Gastrocnemius medialis (tissue), 4 donors: ENCODE measurements around the gene PACS2.

Source experiments
- POLR2A ChIP-seq, 2 donors: fragments of 450-650 bp; IDR thresholded peaks; one replicate each; pipeline ENCODE4 v1.6.1; 2017; ENCODE audit warnings: antibody characterized with exemption in 2 of 2, mild to moderate bottlenecking in 2 of 2, moderate library complexity in 2 of 2
- TF ChIP-seq, protein P1 (sequence below), 5 experiments: fragments of 450-650 bp in 3 of 5; fragments of 200-600 bp in 2 of 5; sonication (generic) in 2 of 5; IDR thresholded peaks in 4 of 5; conservative IDR thresholded peaks in 1 of 5; 1 replicate in 4 of 5; 2 replicates in 1 of 5; pipeline ENCODE4 v1.5.1; 2016 to 2019; ENCODE audit warnings: antibody characterized with exemption in 5 of 5, mild to moderate bottlenecking in 3 of 5, moderate library complexity in 3 of 5

GRCh38 chr14:105388976-105389375 is 74.4 kb downstream of the PACS2 start:
- TF ChIP-seq, protein P1, sequence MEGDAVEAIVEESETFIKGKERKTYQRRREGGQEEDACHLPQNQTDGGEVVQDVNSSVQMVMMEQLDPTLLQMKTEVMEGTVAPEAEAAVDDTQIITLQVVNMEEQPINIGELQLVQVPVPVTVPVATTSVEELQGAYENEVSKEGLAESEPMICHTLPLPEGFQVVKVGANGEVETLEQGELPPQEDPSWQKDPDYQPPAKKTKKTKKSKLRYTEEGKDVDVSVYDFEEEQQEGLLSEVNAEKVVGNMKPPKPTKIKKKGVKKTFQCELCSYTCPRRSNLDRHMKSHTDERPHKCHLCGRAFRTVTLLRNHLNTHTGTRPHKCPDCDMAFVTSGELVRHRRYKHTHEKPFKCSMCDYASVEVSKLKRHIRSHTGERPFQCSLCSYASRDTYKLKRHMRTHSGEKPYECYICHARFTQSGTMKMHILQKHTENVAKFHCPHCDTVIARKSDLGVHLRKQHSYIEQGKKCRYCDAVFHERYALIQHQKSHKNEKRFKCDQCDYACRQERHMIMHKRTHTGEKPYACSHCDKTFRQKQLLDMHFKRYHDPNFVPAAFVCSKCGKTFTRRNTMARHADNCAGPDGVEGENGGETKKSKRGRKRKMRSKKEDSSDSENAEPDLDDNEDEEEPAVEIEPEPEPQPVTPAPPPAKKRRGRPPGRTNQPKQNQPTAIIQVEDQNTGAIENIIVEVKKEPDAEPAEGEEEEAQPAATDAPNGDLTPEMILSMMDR (IDR thresholded peaks at IDR 0.05 in 4 of 5, conservative IDR thresholded peaks at IDR 0.05 in 1 of 5), result no peak
- no peak for TF ChIP-seq POLR2A (IDR thresholded peaks at IDR 0.05)
